ENCODE data around the gene VPS37D.

- TF ChIP-seq PPARA (CRISPR knock-in tag; IDR thresholded peaks at IDR 0.05; ENCODE audit: borderline replicate concordance) (no peak), ZNF70 (CRISPR knock-in tag; IDR thresholded peaks at IDR 0.05) (no peak), ZC3H10 (CRISPR knock-in tag; IDR thresholded peaks at IDR 0.05) (no peak), ZNF565 (CRISPR knock-in tag; conservative IDR thresholded peaks at IDR 0.05; ENCODE audit: low read depth) (no peak), ZNF8 (CRISPR knock-in tag; IDR thresholded peaks at IDR 0.05) (no peak), CSRNP3 (CRISPR knock-in tag; IDR thresholded peaks at IDR 0.05) (no peak), ZFP3 (CRISPR knock-in tag; IDR thresholded peaks at IDR 0.05) (0 out of 2 replicates have a peak, but pooled peaks have one; percentile 20)
Measured at GRCh38 chr7:73623798-73624668, 43.6 kb upstream of the VPS37D start, which contains the start of gene MLXIPL.

All from SK-N-SH treated with all-trans-retinoic acid at 6 μM for 48 hours (cell line).